Measurements from ENCODE around the gene LEUTX. TPM values are rescaled to one million over a fixed set of nuclear protein-coding genes. Genes with fewer than 3 reads are reported as not detected.

The LEUTX gene
- total RNA-seq, 1 experiment from 2014 or later, result not detected

GRCh38 chr19:39746836-39747529 is 31.7 kb upstream of the LEUTX start:
- H3K4me3 Mint-ChIP-seq, result no peak overlapping the region
- Histone ChIP-seq H3K14ac (ENCODE audit: insufficient read depth, low read length) (no peak overlapping the region), H3K18ac (ENCODE audit: insufficient read length, low read depth, low read length) (no peak overlapping the region), H3K27me3 (ENCODE audit: insufficient read depth, low read length) (no peaks in the 10 kb centered on the region), H3K27ac (ENCODE audit: insufficient read length, low read depth, low read length) (no peak overlapping the region), H2BK12ac (ENCODE audit: insufficient read length, low read depth, low read length) (no peak overlapping the region), H2BK120ac (ENCODE audit: low read depth, low read length, poor library complexity, severe bottlenecking) (no peak overlapping the region), H4K20me1 (ENCODE audit: control insufficient read depth, insufficient read depth, insufficient read length) (no peaks in the 10 kb centered on the region), H3K79me2 (ENCODE audit: insufficient read depth, low read length) (no peaks in the 10 kb centered on the region), H4K5ac (ENCODE audit: insufficient read length, low read depth, low read length) (no peak overlapping the region), H3T11ph (ENCODE audit: low read length) (no peak overlapping the region), H2BK20ac (ENCODE audit: low read depth, low read length, poor library complexity, severe bottlenecking) (no peak overlapping the region), H4K91ac (ENCODE audit: insufficient read length, low read depth, low read length) (no peak overlapping the region), H3K56ac (ENCODE audit: insufficient read length, low read depth, low read length) (no peak overlapping the region), H2AK5ac (ENCODE audit: insufficient read length, low read length) (no peak overlapping the region), H3K4me2 (ENCODE audit: insufficient read depth, insufficient read length, low read length) (no peak overlapping the region), H3K4me1 (ENCODE audit: insufficient read depth, low read length) (no peaks in the 10 kb centered on the region), H2BK15ac (ENCODE audit: low read depth, low read length) (no peak overlapping the region), H3K4ac (ENCODE audit: low read depth, low read length) (no peak overlapping the region), H2BK5ac (ENCODE audit: insufficient read length, low read length) (no peak overlapping the region), H3K79me1 (ENCODE audit: insufficient read depth, low read depth, low read length, poor library complexity, severe bottlenecking) (no peaks in the 10 kb centered on the region), H4K8ac (replicated peaks; ENCODE audit: insufficient read length, low read depth, low read length) (no peak overlapping the region), H3K9ac (ENCODE audit: extremely low read depth, insufficient read length, low read length) (no peak overlapping the region), H3K23ac (ENCODE audit: insufficient read length, low read depth, low read length) (no peak overlapping the region), H3K9me3 (ENCODE audit: control insufficient read depth, low read depth, low read length) (no peaks in the 10 kb centered on the region), H3K23me2 (ENCODE audit: insufficient read length, low read depth, low read length, poor library complexity, severe bottlenecking) (no peaks in the 10 kb centered on the region), H2AFZ (ENCODE audit: low read length) (no peak overlapping the region)
- peak overlapping the region in 1 of 3 experiments; percentile 60; a peak in 1 of 7 replicates for H3K27ac Mint-ChIP-seq
- H3K36me3 Mint-ChIP-seq (ENCODE audit: insufficient read depth in 1 of 3, low read depth in 3 of 3), result no peaks in the 10 kb centered on the region
- no peaks in the 10 kb centered on the region; a peak in 1 of 4 replicates for H3K4me1 Mint-ChIP-seq
- TF ChIP-seq, protein P1, sequence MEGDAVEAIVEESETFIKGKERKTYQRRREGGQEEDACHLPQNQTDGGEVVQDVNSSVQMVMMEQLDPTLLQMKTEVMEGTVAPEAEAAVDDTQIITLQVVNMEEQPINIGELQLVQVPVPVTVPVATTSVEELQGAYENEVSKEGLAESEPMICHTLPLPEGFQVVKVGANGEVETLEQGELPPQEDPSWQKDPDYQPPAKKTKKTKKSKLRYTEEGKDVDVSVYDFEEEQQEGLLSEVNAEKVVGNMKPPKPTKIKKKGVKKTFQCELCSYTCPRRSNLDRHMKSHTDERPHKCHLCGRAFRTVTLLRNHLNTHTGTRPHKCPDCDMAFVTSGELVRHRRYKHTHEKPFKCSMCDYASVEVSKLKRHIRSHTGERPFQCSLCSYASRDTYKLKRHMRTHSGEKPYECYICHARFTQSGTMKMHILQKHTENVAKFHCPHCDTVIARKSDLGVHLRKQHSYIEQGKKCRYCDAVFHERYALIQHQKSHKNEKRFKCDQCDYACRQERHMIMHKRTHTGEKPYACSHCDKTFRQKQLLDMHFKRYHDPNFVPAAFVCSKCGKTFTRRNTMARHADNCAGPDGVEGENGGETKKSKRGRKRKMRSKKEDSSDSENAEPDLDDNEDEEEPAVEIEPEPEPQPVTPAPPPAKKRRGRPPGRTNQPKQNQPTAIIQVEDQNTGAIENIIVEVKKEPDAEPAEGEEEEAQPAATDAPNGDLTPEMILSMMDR (conservative IDR thresholded peaks at IDR 0.05), result peak; percentile 38; the same call in 2 of the 3 replicates
- no CpG with 5 or more reads among the region's 4 CpGs for WGBS (ENCODE audit: extremely low coverage, insufficient read length, low lambda C conversion rate)
- no peaks in the 10 kb centered on the region for H3K9me3 Mint-ChIP-seq
- H3K27me3 Mint-ChIP-seq (ENCODE audit: low read depth), result peaks cover 13% of the 10 kb centered on the region
- DNase-seq, result no peak

Measured in H9 (cell line).